H9 (cell line): ENCODE data around the gene PPA1. TPM values are rescaled to one million over a fixed set of nuclear protein-coding genes. Genes with fewer than 3 reads are reported as not detected.

ENCODE experiments used
- DNase-seq: peaks from one replicate; pipeline ENCODE4 v3.0.0-alpha.2; 2017
- H2AFZ ChIP-seq: one replicate; pipeline ENCODE4 v1.6.1; 2013; ENCODE audit warnings: mild to moderate bottlenecking, low read length, control low read depth, moderate library complexity
- H2AK5ac ChIP-seq: 2 replicates; pipeline ENCODE4 v1.6.1; 2013; ENCODE audit warnings: low read length, control low read depth, mixed read lengths; ENCODE audit not compliant: insufficient read length
- H2BK120ac ChIP-seq: one replicate; pipeline ENCODE4 v1.6.1; 2013; ENCODE audit warnings: low read depth, mild to moderate bottlenecking, low read length, control low read depth, inconsistent platforms; ENCODE audit not compliant: poor library complexity, severe bottlenecking
- H2BK12ac ChIP-seq: 2 replicates; pipeline ENCODE4 v1.6.1; 2013; ENCODE audit warnings: low read length, control low read depth, mixed read lengths, low read depth; ENCODE audit not compliant: insufficient read length
- H2BK15ac ChIP-seq: 2 replicates; pipeline ENCODE4 v1.6.1; 2013; ENCODE audit warnings: low read depth, low read length, control low read depth
- H2BK20ac ChIP-seq: one replicate; pipeline ENCODE4 v1.6.1; 2013; ENCODE audit warnings: low read depth, mild to moderate bottlenecking, low read length, control low read depth, inconsistent platforms; ENCODE audit not compliant: poor library complexity, severe bottlenecking
- H2BK5ac ChIP-seq: 2 replicates; pipeline ENCODE4 v1.6.1; 2013; ENCODE audit warnings: low read length, control low read depth, mixed read lengths; ENCODE audit not compliant: insufficient read length
- H3K14ac ChIP-seq: 2 replicates; pipeline ENCODE4 v1.6.1; 2013; ENCODE audit warnings: low read length, control low read depth; ENCODE audit not compliant: insufficient read depth
- H3K18ac ChIP-seq: 2 replicates; pipeline ENCODE4 v1.6.1; 2013; ENCODE audit warnings: low read depth, mild to moderate bottlenecking, mixed read lengths, low read length, control low read depth; ENCODE audit not compliant: insufficient read length
- H3K23ac ChIP-seq: 2 replicates; pipeline ENCODE4 v1.6.1; 2013; ENCODE audit warnings: low read length, control low read depth, mixed read lengths, low read depth; ENCODE audit not compliant: insufficient read length
- H3K23me2 ChIP-seq: 2 replicates; pipeline ENCODE4 v1.6.1; 2013; ENCODE audit warnings: low read depth, mild to moderate bottlenecking, mixed read lengths, low read length, control low read depth; ENCODE audit not compliant: insufficient read length, poor library complexity, severe bottlenecking
- H3K27ac ChIP-seq: 2 replicates; pipeline ENCODE4 v1.5.1; 2013; ENCODE audit warnings: low read length, control low read depth, mixed read lengths, low read depth; ENCODE audit not compliant: insufficient read length
- H3K27me3 ChIP-seq: 2 replicates; pipeline ENCODE4 v1.6.1; 2013; ENCODE audit warnings: low read length, control low read depth, inconsistent platforms; ENCODE audit not compliant: insufficient read depth
- H3K4ac ChIP-seq: 2 replicates; pipeline ENCODE4 v1.6.1; 2013; ENCODE audit warnings: low read depth, mild to moderate bottlenecking, control low read depth, inconsistent platforms, low read length, moderate library complexity
- H3K4me1 ChIP-seq: 2 replicates; pipeline ENCODE4 v1.6.1; 2013; ENCODE audit warnings: low read length, control low read depth, inconsistent platforms; ENCODE audit not compliant: insufficient read depth
- H3K4me2 ChIP-seq: 2 replicates; pipeline ENCODE4 v1.6.1; 2013; ENCODE audit warnings: low read length, control low read depth, mixed read lengths; ENCODE audit not compliant: insufficient read length, insufficient read depth
- H3K56ac ChIP-seq: 2 replicates; pipeline ENCODE4 v1.6.1; 2013; ENCODE audit warnings: low read depth, mild to moderate bottlenecking, mixed read lengths, low read length, control low read depth; ENCODE audit not compliant: insufficient read length
- H3K79me1 ChIP-seq: 2 replicates; pipeline ENCODE4 v1.6.1; 2013; ENCODE audit warnings: low read depth, mild to moderate bottlenecking, moderate library complexity, low read length, control low read depth, inconsistent platforms; ENCODE audit not compliant: insufficient read depth, poor library complexity, severe bottlenecking
- H3K79me2 ChIP-seq: 2 replicates; pipeline ENCODE4 v1.6.1; 2013; ENCODE audit warnings: low read length, control low read depth, inconsistent platforms; ENCODE audit not compliant: insufficient read depth
- H3K9ac ChIP-seq: 2 replicates; pipeline ENCODE4 v1.6.1; 2013; ENCODE audit warnings: low read length, control low read depth, mixed read lengths; ENCODE audit not compliant: insufficient read length; ENCODE audit errors: extremely low read depth
- H3K9me3 ChIP-seq: one replicate; pipeline ENCODE4 v1.6.1; 2013; ENCODE audit warnings: low read depth, low read length, inconsistent platforms; ENCODE audit not compliant: control insufficient read depth
- H3T11ph ChIP-seq: one replicate; pipeline ENCODE4 v1.6.1; 2013; ENCODE audit warnings: mild to moderate bottlenecking, low read length, control low read depth, inconsistent platforms
- H4K20me1 ChIP-seq: one replicate; pipeline ENCODE4 v1.6.1; 2013; ENCODE audit not compliant: control insufficient read depth, insufficient read length, insufficient read depth
- H4K5ac ChIP-seq: 2 replicates; pipeline ENCODE4 v1.6.1; 2013; ENCODE audit warnings: low read depth, mild to moderate bottlenecking, mixed read lengths, low read length, control low read depth; ENCODE audit not compliant: insufficient read length
- H4K8ac ChIP-seq: replicated peaks from 2 replicates; pipeline ENCODE4 v1.6.1; 2013; ENCODE audit warnings: low read length, control low read depth, mixed read lengths, low read depth; ENCODE audit not compliant: insufficient read length
- H4K91ac ChIP-seq: 2 replicates; pipeline ENCODE4 v1.6.1; 2013; ENCODE audit warnings: low read depth, mild to moderate bottlenecking, moderate library complexity, mixed read lengths, low read length, control low read depth; ENCODE audit not compliant: insufficient read length
- H3K27ac Mint-ChIP-seq, 3 experiments: 2 replicates in 2 of 3; 3 replicates in 1 of 3; pipeline ENCODE4 v1.8.0; 2020 to 2021; ENCODE audit warnings: mixed read lengths in 3 of 3, mild to moderate bottlenecking in 1 of 3, moderate library complexity in 1 of 3
- H3K27me3 Mint-ChIP-seq: 2 replicates; pipeline ENCODE4 v1.8.0; 2021; ENCODE audit warnings: low read depth, mild to moderate bottlenecking, moderate library complexity, mixed read lengths
- H3K36me3 Mint-ChIP-seq, 3 experiments: 2 replicates in 2 of 3; 3 replicates in 1 of 3; pipeline ENCODE4 v1.8.0; 2020 to 2021; ENCODE audit warnings: low read depth in 3 of 3, mixed read lengths in 3 of 3; ENCODE audit not compliant: insufficient read depth in 1 of 3
- H3K4me1 Mint-ChIP-seq, 2 experiments: 2 replicates each; pipeline ENCODE4 v1.8.0; 2020; ENCODE audit warnings: mixed read lengths in 2 of 2
- H3K4me3 Mint-ChIP-seq, 2 experiments: 2 replicates in 1 of 2; 3 replicates in 1 of 2; pipeline ENCODE4 v1.8.0; 2020 to 2021; ENCODE audit warnings: mild to moderate bottlenecking in 2 of 2, mixed read lengths in 2 of 2, moderate library complexity in 1 of 2
- H3K9me3 Mint-ChIP-seq, 2 experiments: 2 replicates in 1 of 2; 3 replicates in 1 of 2; pipeline ENCODE4 v1.8.0; 2020; ENCODE audit warnings: mild to moderate bottlenecking in 2 of 2, mixed read lengths in 2 of 2, moderate library complexity in 1 of 2
- CTCF ChIP-seq: fragments of 200-600 bp; sonication (generic); conservative IDR thresholded peaks from 3 replicates; pipeline ENCODE4 v1.8.0; 2021; ENCODE audit warnings: antibody characterized with exemption, mild to moderate bottlenecking
- WGBS: extraction: QIAGEN DNeasy Blood & Tissue Kit; methylation state at CpG from one replicate; pipeline ENCODE4 v1.1.7; 2013; ENCODE audit warnings: missing lambda C conversion rate, low lambda C conversion rate, mixed read lengths; ENCODE audit not compliant: insufficient read length; ENCODE audit errors: extremely low coverage; 5-methylcytosine and 5-hydroxymethylcytosine counted together
- total RNA-seq: library from RNA; stranded (reverse); gene quantifications from 2 replicates; pipeline ENCODE4 v1.2.1, GENCODE V29; 2021

PPA1 gene
- total RNA-seq, 1 experiment from 2014 or later, result 115 TPM

- Histone ChIP-seq H3K4me1 (no peaks in the 10 kb centered on the region), H2BK15ac (no peak overlapping the region), H3K23me2 (peaks cover 7% of the 10 kb centered on the region), H2BK12ac (no peak overlapping the region), H3K56ac (no peak overlapping the region), H3K23ac (no peak overlapping the region), H2BK20ac (no peak overlapping the region), H3T11ph (no peak overlapping the region), H2AK5ac (no peak overlapping the region), H3K4me2 (no peak overlapping the region), H4K91ac (no peak overlapping the region), H3K9ac (no peak overlapping the region), H3K14ac (no peak overlapping the region), H4K5ac (no peak overlapping the region), H4K8ac (no peak overlapping the region), H4K20me1 (no peaks in the 10 kb centered on the region), H2BK5ac (no peak overlapping the region), H2BK120ac (no peak overlapping the region), H2AFZ (no peak overlapping the region), H3K79me2 (no peaks in the 10 kb centered on the region), H3K79me1 (no peaks in the 10 kb centered on the region), H3K27me3 (peaks cover 25% of the 10 kb centered on the region), H3K4ac (no peak overlapping the region), H3K18ac (no peak overlapping the region), H3K9me3 (no peaks in the 10 kb centered on the region), H3K27ac (no peak overlapping the region)
- TF ChIP-seq CTCF, result no peak
- H3K27me3 Mint-ChIP-seq, result peaks cover 68% of the 10 kb centered on the region
- peaks cover 0 to 4% of the 10 kb centered on the region in 2 experiments; a peak in 2 of 4 replicates for H3K4me1 Mint-ChIP-seq
- H3K9me3 Mint-ChIP-seq, result peaks cover 0 to 6% of the 10 kb centered on the region in 2 experiments; a peak in 2 of 5 replicates
- WGBS, result no CpG with 5 or more reads among the region's 1 CpG
- H3K27ac Mint-ChIP-seq, result no peak overlapping the region
- no peak overlapping the region for H3K4me3 Mint-ChIP-seq
- DNase-seq, result no peak
- no peaks in the 10 kb centered on the region for H3K36me3 Mint-ChIP-seq
Observed at GRCh38 chr10:70281609-70282008, 48.4 kb upstream of the PPA1 start.
